ENCODE measurements around the gene COQ10B.
A peak's percentile ranks its signal among the peaks of the same experiment; 100 is the strongest.
"Not testable (repeated sequence)": the region's sequence is repeated elsewhere in the genome, so short reads cannot be mapped to it uniquely, and the experiment has no call there.

Gene COQ10B

DNA sequence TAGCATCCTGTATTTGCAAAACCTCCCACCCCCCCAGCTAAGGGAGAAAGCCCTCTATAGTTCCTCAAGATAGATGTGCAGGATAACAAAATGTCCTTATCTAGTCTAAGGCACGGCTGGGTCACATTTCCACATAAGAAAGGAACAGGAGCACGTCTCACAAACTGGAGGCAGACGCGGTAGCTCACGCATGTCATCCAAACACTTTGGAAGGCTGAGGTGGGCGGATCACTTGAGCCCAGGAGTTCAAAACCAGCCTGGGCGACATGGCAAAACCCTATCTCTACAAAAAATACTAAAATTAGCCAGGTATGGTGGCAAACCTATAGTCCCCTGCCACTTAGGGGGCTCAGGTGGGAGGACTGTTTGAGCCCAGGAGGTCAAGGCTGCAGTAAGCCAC is 27.8 kb upstream of the COQ10B start:
- TF ChIP-seq, protein P1, sequence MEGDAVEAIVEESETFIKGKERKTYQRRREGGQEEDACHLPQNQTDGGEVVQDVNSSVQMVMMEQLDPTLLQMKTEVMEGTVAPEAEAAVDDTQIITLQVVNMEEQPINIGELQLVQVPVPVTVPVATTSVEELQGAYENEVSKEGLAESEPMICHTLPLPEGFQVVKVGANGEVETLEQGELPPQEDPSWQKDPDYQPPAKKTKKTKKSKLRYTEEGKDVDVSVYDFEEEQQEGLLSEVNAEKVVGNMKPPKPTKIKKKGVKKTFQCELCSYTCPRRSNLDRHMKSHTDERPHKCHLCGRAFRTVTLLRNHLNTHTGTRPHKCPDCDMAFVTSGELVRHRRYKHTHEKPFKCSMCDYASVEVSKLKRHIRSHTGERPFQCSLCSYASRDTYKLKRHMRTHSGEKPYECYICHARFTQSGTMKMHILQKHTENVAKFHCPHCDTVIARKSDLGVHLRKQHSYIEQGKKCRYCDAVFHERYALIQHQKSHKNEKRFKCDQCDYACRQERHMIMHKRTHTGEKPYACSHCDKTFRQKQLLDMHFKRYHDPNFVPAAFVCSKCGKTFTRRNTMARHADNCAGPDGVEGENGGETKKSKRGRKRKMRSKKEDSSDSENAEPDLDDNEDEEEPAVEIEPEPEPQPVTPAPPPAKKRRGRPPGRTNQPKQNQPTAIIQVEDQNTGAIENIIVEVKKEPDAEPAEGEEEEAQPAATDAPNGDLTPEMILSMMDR (IDR thresholded peaks at IDR 0.05; ENCODE audit: insufficient read depth, low read depth, low read length, missing control alignments): no peak
- H3K4me3 ChIP-seq (ENCODE audit: low read length): no peak overlapping the region

DNA sequence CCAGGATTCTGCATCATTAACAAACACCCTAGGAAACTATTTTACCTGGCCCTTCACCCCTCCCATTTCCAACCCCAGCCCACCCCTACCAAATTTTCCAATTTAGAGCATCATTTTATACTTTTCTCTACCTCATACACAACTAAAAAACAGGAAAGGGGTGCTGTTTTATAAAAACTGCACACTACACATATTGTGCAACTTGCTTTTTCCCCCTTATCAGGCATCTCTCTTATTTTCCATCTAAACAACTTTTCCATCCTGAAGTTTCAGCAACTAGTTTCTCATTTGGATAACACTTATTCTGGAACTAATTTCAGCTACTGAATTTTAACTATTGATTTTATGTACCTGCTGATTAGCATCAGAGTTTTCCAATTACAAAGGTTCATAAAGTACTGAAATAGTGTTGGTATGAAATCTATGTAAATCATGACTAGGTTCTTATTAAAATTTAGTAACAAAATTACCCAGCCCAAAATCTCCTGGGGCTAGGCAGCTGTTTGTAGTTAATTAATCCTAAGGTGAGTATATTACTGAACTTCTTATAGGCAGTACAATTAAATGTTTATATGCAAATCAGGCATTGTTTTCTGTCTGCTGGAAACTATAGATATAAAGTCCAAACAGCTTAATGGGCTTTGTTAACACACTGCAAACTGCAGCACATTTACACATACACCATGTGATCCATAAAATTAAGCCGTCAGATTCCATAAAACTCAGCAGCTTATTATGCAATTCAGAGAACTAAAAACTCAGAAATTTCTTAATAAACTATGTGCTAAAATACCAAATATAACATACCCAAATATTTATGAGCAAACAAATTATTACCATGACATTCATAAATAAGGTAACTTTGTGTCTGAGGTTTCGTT is 26.4 kb upstream of the COQ10B start:
- TF ChIP-seq, protein P1 (IDR thresholded peaks at IDR 0.05; ENCODE audit: insufficient read depth, low read depth, low read length, missing control alignments): no peak
- no peak for DNase-seq (ENCODE audit: low read depth)
- H3K4me3 ChIP-seq (ENCODE audit: low read length): no peak overlapping the region

More for the DNA sequence above, 27.8 kb upstream of the COQ10B start:
- no peak for DNase-seq (ENCODE audit: low read depth)

DNA sequence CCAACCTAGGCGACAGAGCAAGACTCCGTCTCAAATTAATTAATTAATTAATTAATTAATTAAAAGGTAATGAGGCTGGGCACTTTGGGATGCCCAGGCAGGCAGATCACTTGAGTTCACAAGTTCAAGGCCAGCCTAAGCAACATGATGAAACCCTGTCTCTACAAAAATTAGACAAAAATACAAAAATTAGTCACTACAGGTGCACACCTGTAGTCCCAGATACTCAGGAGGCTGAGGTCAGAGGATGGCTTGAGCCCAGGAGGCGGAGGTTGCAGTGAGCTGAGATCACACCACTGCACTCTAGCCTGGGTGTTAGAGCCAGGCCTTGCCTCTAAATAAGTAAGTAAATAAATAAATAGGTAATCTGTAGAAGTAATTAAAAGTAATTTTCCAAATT is 25.4 kb upstream of the COQ10B start:
- H3K4me3 ChIP-seq (ENCODE audit: low read length): no peak overlapping the region
- TF ChIP-seq, protein P1 (IDR thresholded peaks at IDR 0.05; ENCODE audit: insufficient read depth, low read depth, low read length, missing control alignments): no peak
- DNase-seq (ENCODE audit: low read depth): no peak

DNA sequence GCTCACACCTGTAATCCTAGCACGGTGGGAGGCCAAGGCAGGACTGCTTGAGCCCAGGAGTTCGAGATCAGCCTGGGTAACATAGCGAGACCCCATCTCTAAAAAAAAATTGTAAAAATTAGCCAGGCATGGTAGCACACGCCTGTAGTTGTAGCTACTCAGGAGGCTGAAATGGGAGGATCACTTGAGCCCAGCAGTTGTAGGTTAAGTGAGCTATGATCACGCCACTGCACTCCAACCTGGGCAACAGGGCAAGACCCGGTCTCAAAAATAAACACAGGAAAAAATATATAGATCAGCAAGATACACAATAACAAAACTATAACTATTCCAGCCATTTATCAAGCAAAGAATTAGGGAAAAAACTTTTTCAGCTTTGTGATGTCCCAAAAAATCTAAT is 21.5 kb upstream of the COQ10B start:
- no peak for DNase-seq (ENCODE audit: low read depth)
- no peak overlapping the region for H3K4me3 ChIP-seq (ENCODE audit: low read length)
- TF ChIP-seq, protein P1 (IDR thresholded peaks at IDR 0.05; ENCODE audit: insufficient read depth, low read depth, low read length, missing control alignments): no peak

DNA sequence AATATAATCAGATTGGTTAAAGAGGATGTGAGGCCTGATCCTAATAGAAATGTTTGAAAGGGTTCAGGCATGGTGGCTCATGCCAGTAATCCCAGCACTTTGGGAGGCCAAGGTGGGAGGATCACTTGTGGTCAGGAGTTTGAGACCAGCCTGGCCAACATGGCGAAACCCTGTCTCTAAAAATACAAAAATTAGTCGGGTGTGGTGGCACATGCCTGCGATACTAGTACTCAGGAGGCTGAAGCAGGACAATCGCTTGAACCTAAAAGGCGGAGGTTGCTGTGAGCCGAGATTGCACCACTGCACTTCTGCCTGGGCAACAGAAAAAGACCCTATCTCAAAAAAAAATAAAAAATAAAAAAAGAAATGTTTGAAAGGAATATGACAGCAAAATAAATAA is 20.8 kb upstream of the COQ10B start:
- DNase-seq (ENCODE audit: low read depth); H3K4me3 ChIP-seq (ENCODE audit: low read length): not testable (repeated sequence)

DNA sequence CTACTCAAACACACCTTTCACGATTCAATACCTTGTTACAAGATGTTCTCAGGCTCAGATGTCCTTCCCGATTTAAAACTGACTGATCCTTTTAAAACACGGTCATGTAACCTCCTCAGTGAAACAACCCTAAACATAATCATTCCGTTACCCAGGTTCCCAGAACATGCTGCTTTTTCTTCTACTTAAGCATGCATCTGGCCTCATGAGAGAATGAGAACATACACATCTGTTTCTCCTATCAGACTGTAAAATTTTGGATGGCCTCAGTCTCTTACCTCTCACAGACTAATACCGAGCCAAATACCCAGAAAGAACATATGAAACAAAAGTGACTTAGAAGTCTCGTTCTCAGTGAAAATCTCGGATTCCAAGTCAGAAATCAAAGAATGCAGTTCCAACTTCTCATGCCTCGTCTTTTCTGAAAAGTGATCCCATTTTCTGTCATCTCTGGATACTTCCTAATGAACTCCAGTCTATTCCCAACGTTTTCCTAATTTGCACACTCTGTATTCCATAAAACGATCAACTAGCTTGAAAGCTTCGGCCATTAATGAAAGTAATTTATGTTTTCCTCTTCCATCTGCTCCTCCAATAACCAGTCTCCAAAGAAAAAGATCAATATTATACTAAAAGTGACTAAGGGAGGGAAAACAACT is 19.4 kb upstream of the COQ10B start:
- TF ChIP-seq, protein P1 (IDR thresholded peaks at IDR 0.05; ENCODE audit: insufficient read depth, low read depth, low read length, missing control alignments): no peak
- DNase-seq (ENCODE audit: low read depth): no peak
- peak overlapping the region; percentile 96 for H3K4me3 ChIP-seq (ENCODE audit: low read length)

All from epithelial cell of esophagus (primary cell).